ENCODE measurements around the gene NANOG.
A peak's percentile ranks its signal among the peaks of the same experiment; 100 is the strongest.
"Not testable (repeated sequence)": the region's sequence is repeated elsewhere in the genome, so short reads cannot be mapped to it uniquely, and the experiment has no call there.

NANOG gene

GRCh38 chr12:7782055-7782454 lies 7.1 kb upstream of the NANOG start:
- H4K8ac ChIP-seq (ENCODE audit: low read depth, low read length): no peak overlapping the region
- no peak overlapping the region for H2BK120ac ChIP-seq (ENCODE audit: low read depth, low read length)
- no peak overlapping the region for H3K4me3 ChIP-seq (ENCODE audit: low read length)
- no peak overlapping the region for H4K5ac ChIP-seq (ENCODE audit: low read length)
- no peaks in the 10 kb centered on the region for H3K36me3 ChIP-seq (ENCODE audit: control insufficient read depth, insufficient read depth, low read length)
- H3K18ac ChIP-seq (ENCODE audit: low read length): no peak overlapping the region
- H3K23ac ChIP-seq (ENCODE audit: low read length): no peak overlapping the region
- peaks cover 1% of the 10 kb centered on the region for H3K4me1 ChIP-seq (ENCODE audit: control insufficient read depth, low read depth, low read length)
- H3K27me3 ChIP-seq (ENCODE audit: insufficient read depth, low read length, poor library complexity): no peaks in the 10 kb centered on the region
- DNase-seq: no peak
- no peak overlapping the region for H3K27ac ChIP-seq (ENCODE audit: low read depth, low read length)
- H3K4me2 ChIP-seq (ENCODE audit: low read length): no peak overlapping the region
- WGBS (ENCODE audit: extremely low coverage, insufficient coverage, low lambda C conversion rate): no CpG with 5 or more reads among the region's 6 CpGs
- H3K56ac ChIP-seq (ENCODE audit: low read length): no peak overlapping the region
- H2BK5ac ChIP-seq (ENCODE audit: low read length): no peak overlapping the region
- no peak overlapping the region for H3K9ac ChIP-seq (ENCODE audit: low read length)
- no peak overlapping the region for H2BK15ac ChIP-seq (replicated peaks; ENCODE audit: low read depth)
- no peaks in the 10 kb centered on the region for H3K79me1 ChIP-seq (ENCODE audit: low read length)
- H3K79me2 ChIP-seq (ENCODE audit: control insufficient read depth, insufficient read depth, low read length): no peaks in the 10 kb centered on the region
- no peak overlapping the region for H2AK5ac ChIP-seq (ENCODE audit: low read length)
- no peak overlapping the region for H3K4ac ChIP-seq (ENCODE audit: low read depth, low read length)

GRCh38 chr12:7783433-7783832 lies 5.8 kb upstream of the NANOG start:
- H2BK120ac ChIP-seq (ENCODE audit: low read depth, low read length); H3K56ac ChIP-seq (ENCODE audit: low read length); H3K27ac ChIP-seq (ENCODE audit: low read depth, low read length); H3K4me2 ChIP-seq (ENCODE audit: low read length); H3K79me1 ChIP-seq (ENCODE audit: low read length); H3K27me3 ChIP-seq (ENCODE audit: insufficient read depth, low read length, poor library complexity); H2BK5ac ChIP-seq (ENCODE audit: low read length); H3K23ac ChIP-seq (ENCODE audit: low read length); H3K79me2 ChIP-seq (ENCODE audit: control insufficient read depth, insufficient read depth, low read length); H3K4me3 ChIP-seq (ENCODE audit: low read length); H3K9ac ChIP-seq (ENCODE audit: low read length); H3K36me3 ChIP-seq (ENCODE audit: control insufficient read depth, insufficient read depth, low read length); H3K4ac ChIP-seq (ENCODE audit: low read depth, low read length); H2BK15ac ChIP-seq (replicated peaks; ENCODE audit: low read depth); H3K18ac ChIP-seq (ENCODE audit: low read length); H4K5ac ChIP-seq (ENCODE audit: low read length); H4K8ac ChIP-seq (ENCODE audit: low read depth, low read length); H2AK5ac ChIP-seq (ENCODE audit: low read length); DNase-seq; H3K4me1 ChIP-seq (ENCODE audit: control insufficient read depth, low read depth, low read length): not testable (repeated sequence)
- WGBS (ENCODE audit: extremely low coverage, insufficient coverage, low lambda C conversion rate): no CpG with 5 or more reads among the region's 9 CpGs

DNA sequence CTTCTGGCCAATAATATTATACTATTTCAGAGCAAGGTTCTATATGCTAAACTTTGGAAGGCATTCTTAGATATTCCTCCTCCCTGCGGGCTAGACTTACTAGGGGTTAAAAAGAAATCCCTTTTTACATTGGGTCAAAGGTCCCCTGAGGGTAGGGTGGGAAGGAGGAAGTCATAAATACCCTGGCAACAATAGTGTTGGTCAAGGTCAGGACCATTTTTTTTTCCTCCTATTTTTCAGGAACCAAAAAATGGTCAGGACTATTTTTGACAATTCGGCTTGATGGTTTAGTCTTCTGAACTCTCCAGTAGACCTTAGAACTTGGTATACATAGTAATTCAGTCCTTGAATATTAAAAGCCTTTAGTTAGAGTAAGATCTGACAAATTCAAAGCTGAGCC lies 4.5 kb upstream of the NANOG start:
- WGBS (ENCODE audit: extremely low coverage, insufficient coverage, low lambda C conversion rate): no CpG with 5 or more reads among the region's 2 CpGs
- no peak overlapping the region for H3K4me2 ChIP-seq (ENCODE audit: low read length)

DNA sequence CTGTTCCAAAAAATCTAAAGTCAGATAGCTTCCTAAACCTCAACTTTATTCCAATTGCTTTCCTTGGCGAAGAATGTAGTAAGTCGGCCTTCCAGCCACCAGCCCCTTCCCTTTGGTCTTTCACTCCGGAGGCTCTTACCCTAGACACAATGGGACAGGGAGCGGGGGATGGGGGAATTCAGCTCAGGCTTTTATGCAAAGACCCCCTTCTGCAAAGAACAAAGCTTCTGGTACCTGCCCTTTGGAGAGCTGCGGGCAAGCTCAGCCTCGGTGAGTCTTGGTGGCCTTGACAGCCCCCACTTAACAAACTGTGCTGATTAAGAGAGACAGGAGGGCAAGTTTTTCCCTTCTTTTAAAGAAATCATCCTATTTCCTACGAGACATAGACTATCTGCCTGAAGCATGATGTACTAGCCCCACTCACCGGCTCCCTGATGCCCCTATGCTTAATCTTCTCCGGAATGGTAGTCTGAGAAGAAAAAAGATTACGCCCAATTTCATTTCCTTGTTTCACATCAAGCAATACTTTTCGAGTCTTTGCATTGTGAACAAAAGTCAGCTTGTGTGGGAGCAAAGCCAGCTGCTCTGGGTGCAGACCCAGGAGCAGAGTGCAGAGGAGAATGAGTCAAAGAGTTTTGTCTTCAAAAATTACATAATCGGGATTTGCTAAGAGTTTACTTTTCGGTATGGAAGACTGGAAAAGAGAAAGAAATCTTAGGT lies 1.5 kb upstream of the NANOG start:
- H2BK15ac ChIP-seq (replicated peaks; ENCODE audit: low read depth): no peak overlapping the region
- no peak overlapping the region for H4K8ac ChIP-seq (ENCODE audit: low read depth, low read length)
- H3K56ac ChIP-seq (ENCODE audit: low read length): peak overlapping the region; percentile 88
- H3K4me3 ChIP-seq (ENCODE audit: low read length): no peak overlapping the region
- H2BK5ac ChIP-seq (ENCODE audit: low read length): peak overlapping the region; percentile 82
- peak; percentile 72 for DNase-seq
- peak overlapping the region; percentile 60 for H3K9ac ChIP-seq (ENCODE audit: low read length)
- peak overlapping the region; percentile 9 for H2AK5ac ChIP-seq (ENCODE audit: low read length)
- no peaks in the 10 kb centered on the region for H3K27me3 ChIP-seq (ENCODE audit: insufficient read depth, low read length, poor library complexity)
- peak overlapping the region; percentile 93 for H3K4ac ChIP-seq (ENCODE audit: low read depth, low read length)
- H3K79me1 ChIP-seq (ENCODE audit: low read length): no peaks in the 10 kb centered on the region
- peak overlapping the region; percentile 42 for H3K4me2 ChIP-seq (ENCODE audit: low read length)
- H3K23ac ChIP-seq (ENCODE audit: low read length): no peak overlapping the region
- peaks cover 30% of the 10 kb centered on the region for H3K79me2 ChIP-seq (ENCODE audit: control insufficient read depth, insufficient read depth, low read length)
- H3K36me3 ChIP-seq (ENCODE audit: control insufficient read depth, insufficient read depth, low read length): no peaks in the 10 kb centered on the region
- peak overlapping the region; percentile 81 for H3K27ac ChIP-seq (ENCODE audit: low read depth, low read length)
- peaks cover 8% of the 10 kb centered on the region for H3K4me1 ChIP-seq (ENCODE audit: control insufficient read depth, low read depth, low read length)
- H2BK120ac ChIP-seq (ENCODE audit: low read depth, low read length): no peak overlapping the region
- no CpG with 5 or more reads among the region's 13 CpGs for WGBS (ENCODE audit: extremely low coverage, insufficient coverage, low lambda C conversion rate)
- no peak overlapping the region for H4K5ac ChIP-seq (ENCODE audit: low read length)
- H3K18ac ChIP-seq (ENCODE audit: low read length): peak overlapping the region; percentile 77

More for the DNA sequence above, 4.5 kb upstream of the NANOG start:
- Histone ChIP-seq H3K9ac (ENCODE audit: low read length) (no peak overlapping the region), H2BK5ac (ENCODE audit: low read length) (no peak overlapping the region), H2BK15ac (replicated peaks; ENCODE audit: low read depth) (no peak overlapping the region), H3K27me3 (ENCODE audit: insufficient read depth, low read length, poor library complexity) (no peaks in the 10 kb centered on the region), H3K18ac (ENCODE audit: low read length) (no peak overlapping the region), H2BK120ac (ENCODE audit: low read depth, low read length) (no peak overlapping the region), H3K23ac (ENCODE audit: low read length) (no peak overlapping the region), H3K79me1 (ENCODE audit: low read length) (no peaks in the 10 kb centered on the region), H4K5ac (ENCODE audit: low read length) (no peak overlapping the region), H3K4me3 (ENCODE audit: low read length) (no peak overlapping the region), H3K27ac (ENCODE audit: low read depth, low read length) (no peak overlapping the region), H3K56ac (ENCODE audit: low read length) (no peak overlapping the region), H3K79me2 (ENCODE audit: control insufficient read depth, insufficient read depth, low read length) (peaks cover 3% of the 10 kb centered on the region), H4K8ac (ENCODE audit: low read depth, low read length) (no peak overlapping the region), H2AK5ac (ENCODE audit: low read length) (no peak overlapping the region), H3K4me1 (ENCODE audit: control insufficient read depth, low read depth, low read length) (peaks cover 8% of the 10 kb centered on the region), H3K4ac (ENCODE audit: low read depth, low read length) (no peak overlapping the region), H3K36me3 (ENCODE audit: control insufficient read depth, insufficient read depth, low read length) (no peaks in the 10 kb centered on the region)
- no peak for DNase-seq

GRCh38 chr12:7788294-7788660 lies 925 bp upstream of the NANOG start:
- peaks cover 30% of the 10 kb centered on the region for H3K79me2 ChIP-seq (ENCODE audit: control insufficient read depth, insufficient read depth, low read length)
- no peak overlapping the region for H4K8ac ChIP-seq (ENCODE audit: low read depth, low read length)
- H4K5ac ChIP-seq (ENCODE audit: low read length): peak overlapping the region; percentile 68
- H3K27me3 ChIP-seq (ENCODE audit: insufficient read depth, low read length, poor library complexity): no peaks in the 10 kb centered on the region
- H2BK120ac ChIP-seq (ENCODE audit: low read depth, low read length): no peak overlapping the region
- DNase-seq: peak; percentile 63
- H3K9ac ChIP-seq (ENCODE audit: low read length): peak overlapping the region; percentile 60
- H3K56ac ChIP-seq (ENCODE audit: low read length): peak overlapping the region; percentile 88
- H3K4me1 ChIP-seq (ENCODE audit: control insufficient read depth, low read depth, low read length): peaks cover 8% of the 10 kb centered on the region
- peak overlapping the region; percentile 88 for H2BK5ac ChIP-seq (ENCODE audit: low read length)
- no peaks in the 10 kb centered on the region for H3K79me1 ChIP-seq (ENCODE audit: low read length)
- H3K18ac ChIP-seq (ENCODE audit: low read length): peak overlapping the region; percentile 93
- no CpG with 5 or more reads among the region's 4 CpGs for WGBS (ENCODE audit: extremely low coverage, insufficient coverage, low lambda C conversion rate)
- H2BK15ac ChIP-seq (replicated peaks; ENCODE audit: low read depth): peak overlapping the region; percentile 67
- peak overlapping the region; percentile 61 for H2AK5ac ChIP-seq (ENCODE audit: low read length)
- H3K36me3 ChIP-seq (ENCODE audit: control insufficient read depth, insufficient read depth, low read length): no peaks in the 10 kb centered on the region
- H3K27ac ChIP-seq (ENCODE audit: low read depth, low read length): peak overlapping the region; percentile 71
- H3K4me2 ChIP-seq (ENCODE audit: low read length): peak overlapping the region; percentile 4
- no peak overlapping the region for H3K23ac ChIP-seq (ENCODE audit: low read length)
- H3K4ac ChIP-seq (ENCODE audit: low read depth, low read length): peak overlapping the region; percentile 94
- no peak overlapping the region for H3K4me3 ChIP-seq (ENCODE audit: low read length)

DNA sequence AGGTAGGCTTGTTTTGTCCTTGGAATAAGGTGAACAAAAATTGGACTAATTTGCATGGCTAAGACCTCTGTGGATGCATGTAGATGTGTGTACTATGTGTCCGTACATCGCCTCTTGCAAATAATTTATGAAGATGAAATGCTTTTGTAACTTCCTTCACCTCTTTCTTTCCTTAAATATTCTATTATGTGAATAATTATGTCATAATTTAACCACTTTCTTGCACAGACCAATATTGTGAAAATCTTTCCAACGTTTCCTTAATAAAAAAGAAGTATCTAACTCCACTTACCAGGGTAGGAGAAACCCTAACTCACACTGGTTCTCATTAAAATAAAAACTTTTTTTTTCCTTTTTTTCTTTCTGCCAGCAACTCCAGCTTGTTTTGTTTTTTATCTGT lies 4.0 kb downstream of the NANOG start:
- no peaks in the 10 kb centered on the region for H3K79me1 ChIP-seq (ENCODE audit: low read length)

More for the DNA sequence above, 4.0 kb downstream of the NANOG start:
- no peak for DNase-seq
- H2BK15ac ChIP-seq (replicated peaks; ENCODE audit: low read depth): no peak overlapping the region
- H3K27ac ChIP-seq (ENCODE audit: low read depth, low read length): no peak overlapping the region
- H2BK5ac ChIP-seq (ENCODE audit: low read length): no peak overlapping the region
- H3K79me2 ChIP-seq (ENCODE audit: control insufficient read depth, insufficient read depth, low read length): peaks cover 30% of the 10 kb centered on the region
- H3K18ac ChIP-seq (ENCODE audit: low read length): no peak overlapping the region
- no peaks in the 10 kb centered on the region for H3K27me3 ChIP-seq (ENCODE audit: insufficient read depth, low read length, poor library complexity)
- no peak overlapping the region for H3K4ac ChIP-seq (ENCODE audit: low read depth, low read length)
- H4K8ac ChIP-seq (ENCODE audit: low read depth, low read length): no peak overlapping the region
- H3K23ac ChIP-seq (ENCODE audit: low read length): no peak overlapping the region
- no peak overlapping the region for H4K5ac ChIP-seq (ENCODE audit: low read length)
- H2AK5ac ChIP-seq (ENCODE audit: low read length): no peak overlapping the region
- no peak overlapping the region for H2BK120ac ChIP-seq (ENCODE audit: low read depth, low read length)
- H3K4me3 ChIP-seq (ENCODE audit: low read length): no peak overlapping the region
- no peak overlapping the region for H3K4me2 ChIP-seq (ENCODE audit: low read length)
- H3K9ac ChIP-seq (ENCODE audit: low read length): no peak overlapping the region
- no peak overlapping the region for H3K56ac ChIP-seq (ENCODE audit: low read length)
- no peaks in the 10 kb centered on the region for H3K36me3 ChIP-seq (ENCODE audit: control insufficient read depth, insufficient read depth, low read length)
- WGBS (ENCODE audit: extremely low coverage, insufficient coverage, low lambda C conversion rate): no CpG with 5 or more reads among the region's 3 CpGs
- peaks cover 5% of the 10 kb centered on the region for H3K4me1 ChIP-seq (ENCODE audit: control insufficient read depth, low read depth, low read length)
